ENCODE data around the gene EGFL8.

DNA sequence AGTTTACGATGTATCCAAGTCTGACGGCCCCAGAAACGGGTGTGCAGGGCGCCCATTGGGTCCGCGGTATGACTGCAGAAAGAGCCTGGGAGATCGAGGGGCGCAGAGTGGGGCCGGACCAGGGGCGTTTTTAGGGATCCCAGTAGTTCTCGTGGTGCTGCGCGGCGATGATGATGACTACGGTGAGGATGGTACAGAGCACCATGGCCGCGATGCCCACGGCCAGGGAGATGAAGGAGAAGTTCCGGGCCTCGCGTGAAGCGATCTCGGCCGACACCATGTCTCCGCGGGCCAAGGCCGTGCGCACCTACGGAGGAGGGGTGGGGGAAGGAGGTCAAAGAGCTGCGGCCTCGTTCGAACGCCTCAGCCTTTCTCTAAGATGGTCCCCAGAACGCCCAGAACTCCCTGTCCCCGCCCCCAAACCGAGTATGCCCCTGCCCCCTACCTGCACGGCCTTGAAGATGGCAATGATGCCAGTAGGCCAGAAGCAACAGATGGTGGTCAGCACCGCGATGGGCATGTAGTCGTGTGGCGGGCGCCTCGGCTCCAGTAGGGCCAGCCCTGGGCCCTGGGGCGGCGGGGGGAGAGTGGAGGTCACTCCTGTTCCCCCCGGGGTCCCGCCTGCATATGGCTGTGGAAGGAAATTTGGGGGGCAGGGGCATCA, 15.2 kb upstream of the EGFL8 start:
- TF ChIP-seq, protein P1, sequence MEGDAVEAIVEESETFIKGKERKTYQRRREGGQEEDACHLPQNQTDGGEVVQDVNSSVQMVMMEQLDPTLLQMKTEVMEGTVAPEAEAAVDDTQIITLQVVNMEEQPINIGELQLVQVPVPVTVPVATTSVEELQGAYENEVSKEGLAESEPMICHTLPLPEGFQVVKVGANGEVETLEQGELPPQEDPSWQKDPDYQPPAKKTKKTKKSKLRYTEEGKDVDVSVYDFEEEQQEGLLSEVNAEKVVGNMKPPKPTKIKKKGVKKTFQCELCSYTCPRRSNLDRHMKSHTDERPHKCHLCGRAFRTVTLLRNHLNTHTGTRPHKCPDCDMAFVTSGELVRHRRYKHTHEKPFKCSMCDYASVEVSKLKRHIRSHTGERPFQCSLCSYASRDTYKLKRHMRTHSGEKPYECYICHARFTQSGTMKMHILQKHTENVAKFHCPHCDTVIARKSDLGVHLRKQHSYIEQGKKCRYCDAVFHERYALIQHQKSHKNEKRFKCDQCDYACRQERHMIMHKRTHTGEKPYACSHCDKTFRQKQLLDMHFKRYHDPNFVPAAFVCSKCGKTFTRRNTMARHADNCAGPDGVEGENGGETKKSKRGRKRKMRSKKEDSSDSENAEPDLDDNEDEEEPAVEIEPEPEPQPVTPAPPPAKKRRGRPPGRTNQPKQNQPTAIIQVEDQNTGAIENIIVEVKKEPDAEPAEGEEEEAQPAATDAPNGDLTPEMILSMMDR (IDR thresholded peaks at IDR 0.05): no peak
- TF ChIP-seq POLR2AphosphoS5 (IDR thresholded peaks at IDR 0.05; ENCODE audit: insufficient read depth in 1 of 2, low read depth in 1 of 2): no peak
